HG03378 (cell line): ENCODE data around the gene KRT20.
"Not testable (repeated sequence)": the region's sequence is repeated elsewhere in the genome, so short reads cannot be mapped to it uniquely, and the experiment has no call there.

Source experiments
- ATAC-seq: cut with Tn5 transposase; IDR thresholded peaks from one replicate; pipeline ENCODE4 v1.9.1; 2021; ENCODE audit warnings: mild to moderate bottlenecking, moderate library complexity; ENCODE audit not compliant: unreplicated experiment

KRT20 gene, protein sequence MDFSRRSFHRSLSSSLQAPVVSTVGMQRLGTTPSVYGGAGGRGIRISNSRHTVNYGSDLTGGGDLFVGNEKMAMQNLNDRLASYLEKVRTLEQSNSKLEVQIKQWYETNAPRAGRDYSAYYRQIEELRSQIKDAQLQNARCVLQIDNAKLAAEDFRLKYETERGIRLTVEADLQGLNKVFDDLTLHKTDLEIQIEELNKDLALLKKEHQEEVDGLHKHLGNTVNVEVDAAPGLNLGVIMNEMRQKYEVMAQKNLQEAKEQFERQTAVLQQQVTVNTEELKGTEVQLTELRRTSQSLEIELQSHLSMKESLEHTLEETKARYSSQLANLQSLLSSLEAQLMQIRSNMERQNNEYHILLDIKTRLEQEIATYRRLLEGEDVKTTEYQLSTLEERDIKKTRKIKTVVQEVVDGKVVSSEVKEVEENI

DNA sequence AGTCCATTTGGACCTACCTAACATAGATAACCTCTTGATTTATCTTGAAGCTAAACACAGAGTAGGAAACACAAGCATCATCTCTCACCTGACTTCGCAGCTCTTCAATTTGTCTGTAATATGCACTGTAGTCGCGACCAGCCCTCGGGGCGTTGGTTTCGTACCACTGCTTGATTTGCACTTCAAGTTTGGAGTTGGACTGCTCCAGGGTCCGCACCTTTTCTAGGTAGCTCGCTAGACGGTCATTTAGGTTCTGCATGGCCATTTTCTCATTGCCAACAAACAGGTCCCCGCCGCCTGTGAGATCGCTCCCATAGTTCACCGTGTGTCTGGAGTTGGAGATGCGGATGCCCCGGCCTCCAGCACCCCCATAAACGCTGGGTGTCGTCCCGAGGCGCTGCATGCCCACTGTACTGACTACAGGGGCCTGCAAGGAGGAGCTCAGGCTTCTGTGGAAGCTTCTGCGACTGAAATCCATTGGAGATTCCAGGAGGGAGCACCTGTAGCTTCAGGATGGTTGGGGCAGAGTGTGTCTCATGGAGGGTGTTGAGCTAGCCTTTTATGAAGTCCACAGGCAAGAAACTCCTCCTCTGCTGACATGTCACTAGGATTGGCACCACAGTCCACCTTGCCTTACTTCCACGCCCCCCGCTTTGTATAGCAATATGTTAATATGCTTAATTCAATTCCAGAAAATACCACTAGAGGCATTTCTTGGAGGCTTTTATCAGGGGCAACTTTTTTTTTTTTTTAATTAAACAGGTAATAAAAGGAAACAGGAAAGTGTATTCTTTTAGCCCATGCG lies at the start of gene KRT20:
Gene KRT20 (minus strand): TSS at position 535 of the 805 bp plus-strand sequence. CDS start 57 bp downstream, at position 478.
- ATAC-seq = no peak

DNA sequence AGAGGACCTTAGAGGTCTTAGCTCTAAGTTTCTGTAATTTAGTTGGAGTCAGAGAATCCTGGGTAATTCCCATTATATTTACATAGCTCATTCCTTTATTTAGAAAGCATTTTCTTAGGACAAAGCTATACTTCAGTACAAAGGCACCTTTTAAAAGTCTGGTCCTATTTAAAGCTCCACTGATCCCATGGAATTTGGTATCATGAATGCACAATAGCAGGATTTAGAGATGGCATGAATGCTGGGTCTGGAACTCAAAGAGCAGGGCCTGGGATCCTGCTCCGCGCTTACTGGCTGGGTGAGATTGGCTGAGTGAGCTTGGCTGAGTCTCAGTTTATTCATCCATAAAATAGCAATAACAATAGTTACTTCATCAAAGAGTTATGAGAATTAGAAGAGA lies 47.6 kb upstream of the KRT20 start:
- no peak for ATAC-seq

DNA sequence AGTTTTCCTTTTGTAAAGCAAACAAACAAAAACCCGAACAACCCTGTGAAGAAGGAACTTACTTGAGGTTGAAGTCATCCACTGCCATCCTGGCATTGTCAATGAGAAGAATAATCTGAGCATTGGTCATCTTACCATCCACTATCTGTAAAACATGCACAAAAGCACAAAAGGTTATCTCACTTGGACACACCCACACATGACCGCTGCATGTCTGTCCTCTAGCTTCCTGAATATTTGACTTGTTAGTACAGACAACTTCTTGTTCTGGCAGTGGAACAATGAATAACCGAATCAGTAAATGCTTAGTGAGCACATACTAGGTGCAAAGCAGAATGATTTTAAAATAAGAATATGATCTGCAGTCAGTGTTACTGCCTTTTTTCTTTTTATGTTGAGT lies 46.3 kb upstream of the KRT20 start:
- ATAC-seq = no peak

DNA sequence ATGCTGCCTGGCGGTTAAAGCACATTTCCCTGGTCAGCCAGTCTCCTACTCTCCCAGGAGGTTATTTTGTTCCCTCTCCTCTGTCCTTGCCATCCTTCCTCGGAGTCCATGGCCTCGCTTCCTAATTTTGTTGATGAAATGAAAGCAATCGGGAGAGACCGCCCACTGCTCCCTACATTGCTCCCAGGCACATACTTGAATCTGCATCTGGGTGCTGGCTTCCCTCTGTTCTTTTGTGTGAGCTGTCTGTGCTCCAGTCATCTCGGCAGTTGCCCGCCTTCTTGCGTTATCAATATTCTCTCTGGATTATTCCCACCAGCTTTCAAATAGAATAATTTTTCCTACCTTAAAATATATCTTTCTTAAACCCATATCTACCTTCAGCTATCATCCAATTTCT lies 41.3 kb upstream of the KRT20 start:
- ATAC-seq = no peak

DNA sequence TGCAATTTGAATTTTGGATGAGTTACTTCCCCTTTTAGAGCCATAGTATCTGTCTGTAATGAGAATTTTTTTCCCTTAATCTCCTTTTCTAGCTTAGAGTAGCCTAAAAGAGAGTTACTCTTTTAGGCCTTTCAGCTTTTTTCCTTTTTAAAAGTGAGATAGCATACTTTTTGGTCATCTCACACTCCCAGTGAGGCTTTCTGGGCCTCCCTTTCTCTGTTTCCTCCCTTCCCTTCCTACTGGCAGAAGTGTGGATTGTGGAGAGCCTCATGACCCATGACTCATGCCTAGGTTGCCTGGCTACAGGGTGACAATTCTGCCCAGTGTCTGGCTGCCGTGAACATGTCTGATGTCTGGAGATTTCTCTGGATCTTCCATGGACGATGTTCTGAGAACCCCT lies 37.2 kb upstream of the KRT20 start:
- ATAC-seq = no peak

DNA sequence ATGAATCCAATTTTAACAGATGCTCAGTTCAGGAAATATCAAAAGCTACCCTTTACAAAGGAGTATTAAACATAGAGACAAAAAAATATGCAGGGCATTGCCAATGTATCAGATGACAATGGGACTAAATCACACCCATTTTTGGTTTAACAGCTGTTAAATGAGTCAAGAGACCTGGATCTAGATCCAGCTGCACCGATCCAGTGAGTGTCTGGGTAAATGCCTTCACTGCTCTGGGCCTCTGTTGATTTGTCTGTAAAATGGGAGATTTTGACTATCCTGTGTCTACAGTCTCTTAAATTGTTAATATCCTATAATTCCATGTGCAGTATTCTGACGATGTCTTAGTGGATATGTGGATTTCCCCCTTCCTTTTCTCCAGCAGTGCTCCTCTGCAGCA lies 36.0 kb upstream of the KRT20 start:
- ATAC-seq = no peak

DNA sequence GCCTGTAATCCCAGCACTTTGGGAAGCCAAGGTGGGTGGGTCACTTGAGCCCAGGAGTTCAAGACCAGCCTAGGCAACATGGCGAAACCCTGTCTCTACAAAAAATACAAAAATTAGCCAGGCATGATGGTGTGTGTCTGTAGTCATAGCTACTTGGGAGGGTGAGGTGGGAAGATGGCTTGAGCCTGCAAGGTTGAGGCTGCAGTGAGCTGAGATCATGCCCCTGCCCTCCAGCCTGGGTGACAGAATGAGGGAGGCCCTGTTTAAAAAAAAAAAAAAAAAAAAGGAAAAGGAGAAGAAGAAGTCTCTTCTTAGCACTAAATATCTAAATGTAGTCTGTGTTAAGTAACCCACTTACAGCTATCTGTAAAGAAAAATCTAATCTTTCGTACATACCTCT lies 32.1 kb upstream of the KRT20 start:
- not testable (repeated sequence) for ATAC-seq

DNA sequence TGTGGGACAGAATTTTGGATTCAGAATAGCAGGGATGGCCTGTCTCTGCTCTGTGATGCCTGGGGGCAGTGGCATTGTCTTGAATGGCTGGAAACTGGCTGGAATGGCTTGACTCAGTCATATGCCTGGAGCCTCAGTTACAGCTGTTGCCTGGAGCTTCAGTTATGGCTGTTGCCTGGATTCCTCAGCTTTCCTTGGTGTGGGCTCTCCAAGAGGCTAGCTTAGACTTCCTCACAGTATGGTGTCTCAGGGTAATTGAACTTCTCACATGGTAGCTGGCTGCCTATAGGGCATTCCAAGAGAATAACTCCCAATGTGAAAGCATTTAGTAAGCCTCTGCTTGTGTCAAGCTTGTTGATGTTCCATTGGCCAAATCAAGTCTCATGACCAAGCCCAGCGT lies 31.3 kb upstream of the KRT20 start:
- no peak for ATAC-seq

DNA sequence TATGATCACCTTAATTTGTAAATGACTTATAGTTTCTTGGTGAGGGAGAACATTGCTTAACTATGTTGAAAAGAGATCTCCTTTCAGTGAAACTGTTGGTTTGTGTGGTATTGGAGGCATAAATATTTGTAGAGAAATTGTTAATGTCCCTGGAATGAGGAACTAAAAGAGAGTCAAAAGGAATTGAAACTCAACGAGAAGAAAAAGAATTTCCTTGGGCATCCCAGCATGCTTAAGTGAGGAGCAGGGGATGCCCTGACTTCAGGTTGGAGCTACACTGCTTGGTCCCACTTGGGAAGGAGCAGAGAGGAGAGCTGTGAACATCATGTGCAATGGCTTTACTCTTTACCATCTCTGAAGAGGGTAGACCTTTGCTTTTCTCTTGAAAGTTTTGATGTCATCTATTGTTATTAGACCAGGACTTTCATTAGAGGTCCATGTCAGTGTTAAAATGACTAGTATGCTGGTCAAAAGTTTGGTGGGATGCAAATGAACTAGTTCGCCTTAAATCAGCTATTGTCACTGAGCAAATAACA lies 30.7 kb upstream of the KRT20 start:
- ATAC-seq = no peak

DNA sequence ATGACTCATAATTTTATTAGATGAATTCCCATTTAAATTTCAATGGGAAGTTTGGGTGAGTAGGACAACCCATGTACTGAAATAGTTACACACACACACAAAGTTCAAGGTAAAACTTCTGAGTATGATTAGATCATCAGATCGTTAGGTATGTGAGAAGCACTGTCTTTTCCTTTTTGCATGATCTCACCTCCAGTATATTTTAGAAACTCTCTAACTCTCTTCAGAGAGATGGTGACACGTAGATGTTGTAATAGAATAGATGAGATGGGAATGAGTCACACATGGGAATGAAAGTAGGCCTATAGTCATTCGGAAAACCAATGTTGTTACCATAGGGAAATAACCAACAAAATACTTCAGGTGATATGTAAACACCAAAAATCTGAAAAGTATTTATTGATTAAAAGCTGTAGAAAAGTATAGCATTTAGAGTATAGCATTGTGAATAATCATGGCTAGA lies 30.2 kb upstream of the KRT20 start:
- ATAC-seq = no peak

DNA sequence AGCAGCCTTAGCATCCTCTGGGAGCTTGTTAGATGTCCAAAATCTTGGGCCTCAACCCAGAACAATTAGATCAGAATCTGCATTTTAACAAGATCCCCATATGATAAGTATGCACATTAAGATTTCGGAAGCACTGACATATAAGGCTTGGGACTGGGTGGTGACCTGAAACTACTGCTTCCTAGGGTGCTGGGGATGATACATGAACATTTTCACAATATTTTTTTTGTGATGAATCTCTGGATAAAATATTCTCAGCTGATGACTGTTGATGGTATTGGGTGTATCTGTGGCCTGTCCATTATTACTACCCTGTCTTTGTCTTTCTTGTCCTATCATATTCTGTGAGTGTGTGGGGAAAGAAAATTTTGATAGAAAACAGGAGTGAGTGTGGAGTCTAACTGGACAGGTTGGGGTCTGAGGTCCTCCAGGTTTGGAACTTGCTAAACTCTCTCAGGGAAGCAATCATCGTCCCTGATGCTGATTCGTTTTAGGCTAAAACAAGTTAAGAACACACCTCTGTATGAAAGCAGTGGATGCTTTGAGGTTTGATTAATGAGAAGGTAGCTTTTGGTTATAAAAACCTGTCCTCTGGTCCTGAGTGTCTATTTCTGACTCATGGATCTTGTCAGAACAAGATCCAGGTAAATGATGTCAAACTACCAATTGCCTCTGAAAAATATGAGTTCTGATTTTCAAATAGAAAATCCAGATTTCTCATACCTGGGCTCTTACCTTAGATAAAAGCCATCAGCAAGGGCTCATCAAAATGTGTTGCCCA lies 29.2 kb upstream of the KRT20 start:
- ATAC-seq = no peak

DNA sequence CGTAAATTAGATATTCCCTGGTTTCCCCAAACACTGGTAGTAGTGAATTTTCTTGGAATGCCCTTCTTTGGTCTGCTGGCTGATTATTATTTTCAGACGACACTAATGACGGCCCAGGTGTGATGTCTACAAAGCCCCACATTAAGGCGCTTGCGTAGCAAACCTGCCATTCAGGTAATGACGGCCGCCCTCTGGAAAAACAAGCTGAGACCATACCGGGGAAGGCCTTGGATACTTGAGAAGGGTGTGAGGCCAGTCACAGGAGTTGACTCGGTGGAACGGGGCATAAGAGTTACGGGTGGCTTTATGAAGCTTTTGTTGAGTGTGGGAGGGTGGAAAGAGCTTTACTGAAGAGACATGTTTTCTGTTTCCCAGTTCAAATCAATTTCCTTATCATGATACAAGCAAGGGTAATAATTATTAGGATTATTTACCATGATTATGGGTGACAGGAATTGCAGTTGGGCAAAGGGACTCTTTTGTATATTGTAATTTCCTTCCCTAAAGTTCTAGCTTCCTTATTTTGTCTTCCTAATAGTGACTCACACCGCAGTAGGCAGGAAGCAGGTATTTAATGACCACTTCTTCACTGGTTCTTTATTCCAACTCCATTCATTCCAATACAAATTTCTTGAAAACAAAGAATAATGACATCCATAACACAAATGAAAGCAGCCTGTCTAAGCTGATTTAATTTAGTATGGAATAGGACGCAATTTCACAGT lies 27.6 kb upstream of the KRT20 start:
- no peak for ATAC-seq

DNA sequence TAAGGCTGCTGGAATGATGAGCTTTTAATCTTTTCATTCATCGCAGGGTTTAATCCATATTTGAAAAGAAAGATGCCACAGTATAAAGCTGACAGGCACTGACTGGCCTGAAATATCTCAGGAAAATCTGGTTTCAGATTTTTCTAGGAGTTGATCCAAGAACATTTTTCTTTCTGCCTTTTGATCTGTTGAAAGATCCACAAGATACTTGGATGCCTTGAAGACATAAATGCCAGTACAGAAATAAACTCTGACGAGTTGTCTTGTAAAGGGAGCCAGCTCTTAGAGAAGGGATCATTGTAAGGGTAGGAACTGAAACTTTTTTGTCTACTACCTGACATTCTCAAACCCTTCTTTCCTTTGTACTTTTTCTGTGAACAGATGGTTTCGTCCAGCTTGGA lies 25.4 kb upstream of the KRT20 start:
- no peak for ATAC-seq

DNA sequence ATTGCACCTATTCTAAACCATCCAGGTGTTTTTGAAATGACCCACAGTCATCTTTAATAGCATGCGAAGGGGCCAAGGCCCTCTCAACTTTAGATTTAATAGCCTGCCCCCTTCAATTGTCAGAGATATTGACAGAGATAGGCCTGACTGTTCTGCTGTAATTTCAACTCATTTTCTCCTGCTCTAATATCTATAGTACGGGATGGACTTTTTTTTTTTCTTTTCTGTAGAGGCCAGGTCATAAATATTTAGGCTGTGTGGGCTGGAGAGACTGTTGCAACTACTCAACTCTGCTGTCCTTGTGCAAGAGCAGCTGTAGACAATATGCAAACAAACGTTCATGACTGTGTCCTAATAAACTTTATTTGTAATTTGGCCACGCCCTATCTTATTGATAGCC lies 24.7 kb upstream of the KRT20 start:
- ATAC-seq = no peak

DNA sequence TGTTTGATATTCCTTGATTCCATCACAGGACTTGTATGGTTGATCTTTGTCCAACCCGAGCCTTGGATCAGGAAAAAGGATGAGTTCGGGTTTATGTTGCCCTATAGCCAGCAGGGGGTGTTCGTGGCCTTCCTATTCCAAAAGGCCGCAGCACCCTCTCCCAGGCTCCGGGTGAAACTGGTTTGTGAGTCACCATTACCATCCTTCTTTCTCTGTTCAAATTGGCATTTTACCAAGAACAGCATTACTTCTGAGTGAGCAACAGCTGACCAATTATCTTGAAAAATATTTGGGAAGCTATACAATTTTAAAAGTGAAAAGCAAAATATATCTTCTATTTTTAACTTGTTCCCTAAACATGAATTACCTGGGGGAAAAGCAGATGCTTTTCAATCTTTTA lies 24.3 kb upstream of the KRT20 start:
- no peak for ATAC-seq

DNA sequence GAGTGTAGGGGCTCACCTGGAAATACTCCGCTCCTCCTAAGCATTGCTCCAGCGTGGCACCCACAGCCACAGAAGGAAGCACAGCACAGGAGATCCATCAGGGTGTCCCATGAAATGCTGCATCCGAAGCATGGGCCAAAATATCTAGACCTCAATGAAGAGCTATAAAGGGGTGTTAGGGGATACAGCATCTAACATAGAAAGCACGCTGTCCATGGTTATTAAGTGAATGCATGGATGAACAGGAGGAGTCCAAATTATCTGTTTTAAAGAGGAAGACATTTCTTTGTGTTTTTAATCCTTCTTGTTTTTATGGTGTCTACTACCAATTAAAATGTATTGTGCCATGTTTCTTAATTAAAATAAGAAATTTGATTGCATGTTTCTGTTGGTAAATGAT lies 21.6 kb upstream of the KRT20 start:
- no peak for ATAC-seq

DNA sequence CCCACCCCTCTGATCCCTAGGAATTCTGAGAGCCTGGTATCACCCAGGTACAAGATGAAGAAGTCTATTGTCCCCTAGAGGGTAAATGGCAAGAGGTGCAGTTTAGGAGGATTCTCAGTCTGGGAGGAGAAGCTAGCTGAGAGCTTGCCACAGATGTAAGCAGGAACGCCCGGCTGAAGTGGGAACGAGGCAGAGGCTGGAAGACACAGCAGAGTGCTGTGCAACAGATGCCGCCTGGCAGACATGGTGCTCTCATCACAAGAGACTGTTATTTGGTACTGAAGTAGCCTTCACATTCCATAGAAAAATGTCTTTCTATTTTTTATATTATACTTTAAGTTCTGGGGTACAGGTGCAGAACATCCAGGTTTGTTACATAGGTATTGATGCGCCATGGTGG lies 20.3 kb upstream of the KRT20 start:
- no peak for ATAC-seq

DNA sequence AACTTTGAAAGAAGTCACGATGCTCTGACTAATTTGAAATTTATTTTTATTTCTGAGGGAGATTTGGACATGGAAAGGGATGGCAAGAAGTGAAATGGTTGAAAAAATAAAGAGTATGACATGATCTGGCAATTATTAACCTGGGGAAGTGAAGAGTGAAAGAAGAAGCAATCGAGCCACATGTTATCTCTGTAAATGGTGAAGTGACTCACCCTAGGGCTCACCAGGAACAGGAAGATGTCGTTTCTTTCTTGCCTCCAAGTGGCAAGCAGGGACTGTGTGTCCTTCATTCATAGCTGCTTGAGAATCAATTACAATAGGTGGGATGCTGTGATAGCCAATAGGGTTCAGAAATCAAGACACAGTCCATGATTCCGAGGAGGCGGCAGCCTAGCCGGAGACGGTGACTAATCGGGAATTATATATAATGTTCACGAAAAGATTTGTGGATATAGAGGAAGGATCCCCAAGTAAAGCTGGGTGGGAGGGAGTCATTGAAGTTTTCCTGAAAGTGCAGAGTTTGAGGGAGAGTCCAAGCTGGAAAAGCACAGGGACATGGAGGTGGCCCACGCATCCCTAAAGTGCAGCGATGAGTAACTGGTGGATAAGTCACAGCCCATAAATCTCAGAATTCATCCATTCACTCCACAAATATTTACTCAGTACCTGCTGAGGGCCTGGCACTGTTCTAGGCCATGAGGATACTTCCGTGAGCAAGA lies 18.2 kb upstream of the KRT20 start:
- no peak for ATAC-seq

DNA sequence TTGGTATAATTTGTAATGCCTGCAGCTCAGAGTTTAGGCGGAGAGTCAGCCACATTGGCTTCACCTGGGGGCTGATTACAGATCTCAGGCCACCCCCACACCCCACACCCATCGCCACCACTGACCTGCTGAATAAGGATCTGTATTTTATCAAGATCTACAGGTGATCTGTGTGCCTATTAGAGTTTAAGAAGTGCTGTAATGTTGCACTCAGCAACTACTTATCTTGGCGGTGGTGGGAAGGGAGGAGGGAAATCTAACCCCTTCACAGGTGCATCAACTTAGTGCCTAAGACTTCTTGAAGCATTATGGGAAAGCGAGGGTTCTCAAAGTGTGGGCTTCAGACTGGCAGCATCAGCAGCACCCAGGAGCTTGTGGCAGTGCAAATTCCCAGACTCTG lies 17.5 kb upstream of the KRT20 start:
- ATAC-seq = no peak

DNA sequence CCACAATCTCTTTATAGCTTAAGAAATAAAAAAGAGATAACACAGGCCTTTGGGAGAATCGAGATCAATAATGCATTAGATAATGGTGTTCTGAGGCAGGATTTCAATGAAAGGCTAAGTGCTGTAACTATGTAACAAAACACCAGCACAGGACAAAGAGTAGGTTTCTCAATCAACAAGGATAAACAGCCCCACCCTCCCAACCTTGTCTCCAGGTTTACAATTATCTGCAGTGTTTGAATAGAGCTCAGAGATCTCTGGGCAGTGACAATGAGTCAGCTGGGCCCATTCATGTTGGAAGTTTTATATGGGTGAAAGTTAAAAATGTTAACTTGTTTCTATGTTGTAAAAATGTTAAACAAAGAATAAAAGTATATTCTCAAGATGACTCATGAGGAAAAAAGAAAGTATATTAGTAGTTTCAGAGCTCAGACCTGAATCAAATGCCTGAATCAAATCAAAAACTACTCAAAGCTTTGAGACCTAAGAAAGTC lies 17.0 kb upstream of the KRT20 start:
- no peak for ATAC-seq
